OCI-LY3 (cell line): ENCODE measurements around the gene IRF2.
A peak's percentile ranks its signal among the peaks of the same experiment; 100 is the strongest.

ENCODE experiments used
- H2AFZ ChIP-seq: fragments of 200-600, 300-600 bp; shearing (Covaris generic); 2 replicates; pipeline ENCODE4 v1.6.0; 2014; ENCODE audit warnings: antibody characterized with exemption, low read depth, low read length
- H3K27ac ChIP-seq: fragments of 200-600, 300-600 bp; sonication (generic); 2 replicates; pipeline ENCODE4 v1.5.1; 2014; ENCODE audit warnings: mild to moderate bottlenecking, low read length, moderate library complexity, mixed read lengths
- H3K27me3 ChIP-seq: fragments of 200-600, 300-600 bp; sonication (generic); 2 replicates; pipeline ENCODE4 v1.6.1; 2014; ENCODE audit warnings: low read depth, low read length, mixed read lengths
- H3K36me3 ChIP-seq: fragments of 200-600, 300-600 bp; sonication (generic); replicated peaks from 2 replicates; pipeline ENCODE3; 2014; ENCODE audit warnings: low read depth, low read length, mixed read lengths
- H3K4me1 ChIP-seq: fragments of 300-600, 200-600 bp; sonication (generic); 2 replicates; pipeline ENCODE4 v1.6.1; 2014; ENCODE audit warnings: low read length, mixed read lengths
- H3K4me2 ChIP-seq: fragments of 200-600, 300-600 bp; sonication (generic); 2 replicates; pipeline ENCODE4 v1.6.1; 2014; ENCODE audit warnings: low read length, mixed read lengths
- H3K4me3 ChIP-seq: fragments of 300-600, 200-600 bp; sonication (generic); 2 replicates; pipeline ENCODE4 v1.5.1; 2014; ENCODE audit warnings: antibody characterized with exemption, mild to moderate bottlenecking, low read length, moderate library complexity
- H3K79me2 ChIP-seq: fragments of 300-600, 200-600 bp; shearing (Covaris generic); 2 replicates; pipeline ENCODE4 v1.6.1; 2014; ENCODE audit warnings: mild to moderate bottlenecking, low read length, mixed read lengths
- H3K9ac ChIP-seq: fragments of 300-600, 200-600 bp; shearing (Covaris generic); 2 replicates; pipeline ENCODE4 v1.6.0; 2014; ENCODE audit warnings: mild to moderate bottlenecking, low read length, moderate library complexity
- H3K9me3 ChIP-seq: fragments of 200-600, 300-600 bp; shearing (Covaris generic); 2 replicates; pipeline ENCODE4 v1.6.1; 2014; ENCODE audit warnings: low read length, mixed read lengths; ENCODE audit not compliant: insufficient read depth
- H4K20me1 ChIP-seq: fragments of 200-600, 300-600 bp; sonication (generic); 2 replicates; pipeline ENCODE4 v1.6.1; 2016; ENCODE audit warnings: low read length, mixed read lengths; ENCODE audit not compliant: insufficient read depth
- EZH2phosphoT487 ChIP-seq: fragments of 200-600 bp; shearing (Covaris generic); IDR thresholded peaks from 2 replicates; pipeline ENCODE4 v1.6.1; 2018; ENCODE audit warnings: antibody characterized with exemption, mixed run types, low read depth
- TF ChIP-seq, protein P1 (sequence below): fragments of 200-600, 300-600 bp; sonication (generic); IDR thresholded peaks from 2 replicates; pipeline ENCODE4 v1.5.1; 2014; ENCODE audit warnings: antibody characterized with exemption, low read length, low read depth

Gene IRF2

DNA sequence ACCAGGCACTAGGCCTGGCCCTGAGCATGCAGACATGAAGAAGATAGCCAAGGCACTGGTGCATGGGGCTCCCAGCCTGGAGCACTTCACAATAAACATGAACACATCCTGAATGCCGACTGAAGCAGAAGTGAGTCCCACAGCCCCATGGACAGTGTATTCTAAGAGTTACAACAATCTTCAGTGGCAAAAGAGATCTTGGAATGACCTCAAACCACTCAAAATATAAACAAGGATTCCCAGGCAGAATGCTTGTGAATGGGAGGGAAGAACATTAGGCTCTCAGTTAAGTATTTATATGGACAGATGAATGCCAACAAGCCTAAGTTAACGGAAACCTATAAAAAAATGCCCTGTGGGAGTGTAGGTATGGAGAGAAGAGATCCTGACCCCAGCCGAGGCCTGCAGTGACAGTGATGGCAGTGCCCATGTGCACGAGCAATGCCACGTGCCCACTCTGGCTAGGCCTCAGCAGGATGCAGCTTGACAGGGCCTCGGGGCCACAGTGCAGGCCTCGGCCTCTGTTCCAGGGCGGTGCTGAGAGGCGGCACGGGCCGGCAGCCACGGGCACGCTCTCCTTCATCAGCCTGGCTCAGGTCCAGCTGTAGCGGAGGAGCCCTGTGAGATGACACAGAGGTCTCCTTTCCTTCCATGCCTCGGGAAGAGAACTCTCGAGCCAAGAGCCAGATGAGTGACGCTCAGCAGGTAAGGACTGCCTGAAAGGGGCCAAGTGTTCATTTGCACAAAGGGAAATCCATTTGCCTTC is 49.2 kb downstream of the IRF2 start:
- no peak overlapping the region for H3K4me2 ChIP-seq
- no peak for TF ChIP-seq EZH2phosphoT487
- TF ChIP-seq, protein P1, sequence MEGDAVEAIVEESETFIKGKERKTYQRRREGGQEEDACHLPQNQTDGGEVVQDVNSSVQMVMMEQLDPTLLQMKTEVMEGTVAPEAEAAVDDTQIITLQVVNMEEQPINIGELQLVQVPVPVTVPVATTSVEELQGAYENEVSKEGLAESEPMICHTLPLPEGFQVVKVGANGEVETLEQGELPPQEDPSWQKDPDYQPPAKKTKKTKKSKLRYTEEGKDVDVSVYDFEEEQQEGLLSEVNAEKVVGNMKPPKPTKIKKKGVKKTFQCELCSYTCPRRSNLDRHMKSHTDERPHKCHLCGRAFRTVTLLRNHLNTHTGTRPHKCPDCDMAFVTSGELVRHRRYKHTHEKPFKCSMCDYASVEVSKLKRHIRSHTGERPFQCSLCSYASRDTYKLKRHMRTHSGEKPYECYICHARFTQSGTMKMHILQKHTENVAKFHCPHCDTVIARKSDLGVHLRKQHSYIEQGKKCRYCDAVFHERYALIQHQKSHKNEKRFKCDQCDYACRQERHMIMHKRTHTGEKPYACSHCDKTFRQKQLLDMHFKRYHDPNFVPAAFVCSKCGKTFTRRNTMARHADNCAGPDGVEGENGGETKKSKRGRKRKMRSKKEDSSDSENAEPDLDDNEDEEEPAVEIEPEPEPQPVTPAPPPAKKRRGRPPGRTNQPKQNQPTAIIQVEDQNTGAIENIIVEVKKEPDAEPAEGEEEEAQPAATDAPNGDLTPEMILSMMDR = no peak
- H3K36me3 ChIP-seq = peaks cover 18% of the 10 kb centered on the region
- no peak overlapping the region for H3K9ac ChIP-seq
- no peak overlapping the region for H2AFZ ChIP-seq
- peaks cover 23% of the 10 kb centered on the region for H3K4me1 ChIP-seq
- peaks cover 3% of the 10 kb centered on the region; the same call in 1 of the 2 replicates for H4K20me1 ChIP-seq
- no peak overlapping the region for H3K27ac ChIP-seq
- no peaks in the 10 kb centered on the region for H3K27me3 ChIP-seq
- no peak overlapping the region for H3K4me3 ChIP-seq
- H3K79me2 ChIP-seq = peaks cover 37% of the 10 kb centered on the region
- no peaks in the 10 kb centered on the region for H3K9me3 ChIP-seq

DNA sequence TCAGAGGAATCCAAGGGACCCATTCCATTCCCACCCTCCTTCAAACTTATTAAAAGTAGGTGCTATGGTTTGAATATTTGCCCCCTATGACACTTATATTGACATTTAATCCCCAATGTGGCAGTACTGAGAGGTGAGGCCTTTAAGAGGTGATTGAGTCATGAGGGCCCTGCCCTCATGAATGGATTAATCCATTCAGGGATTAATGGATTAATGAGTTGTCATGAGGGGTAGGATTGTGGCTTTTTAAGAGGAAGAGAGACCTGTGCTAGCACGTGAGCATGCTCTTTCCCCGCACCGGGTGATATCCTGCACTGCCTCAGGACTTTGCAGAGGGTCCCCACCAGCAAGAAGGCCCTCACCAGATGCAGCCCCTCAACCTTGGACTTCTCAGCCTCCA is 50.1 kb downstream of the IRF2 start:
- peaks cover 31% of the 10 kb centered on the region for H3K4me1 ChIP-seq
- peaks cover 18% of the 10 kb centered on the region for H3K36me3 ChIP-seq
- H3K9ac ChIP-seq = no peak overlapping the region
- TF ChIP-seq EZH2phosphoT487 = no peak
- TF ChIP-seq, protein P1 = no peak
- peaks cover 3% of the 10 kb centered on the region; the same call in 1 of the 2 replicates for H4K20me1 ChIP-seq
- no peak overlapping the region for H3K27ac ChIP-seq
- no peak overlapping the region for H3K4me3 ChIP-seq
- no peak overlapping the region for H3K4me2 ChIP-seq
- no peaks in the 10 kb centered on the region for H3K27me3 ChIP-seq
- H3K79me2 ChIP-seq = peaks cover 41% of the 10 kb centered on the region
- H2AFZ ChIP-seq = no peak overlapping the region
- no peaks in the 10 kb centered on the region for H3K9me3 ChIP-seq

DNA sequence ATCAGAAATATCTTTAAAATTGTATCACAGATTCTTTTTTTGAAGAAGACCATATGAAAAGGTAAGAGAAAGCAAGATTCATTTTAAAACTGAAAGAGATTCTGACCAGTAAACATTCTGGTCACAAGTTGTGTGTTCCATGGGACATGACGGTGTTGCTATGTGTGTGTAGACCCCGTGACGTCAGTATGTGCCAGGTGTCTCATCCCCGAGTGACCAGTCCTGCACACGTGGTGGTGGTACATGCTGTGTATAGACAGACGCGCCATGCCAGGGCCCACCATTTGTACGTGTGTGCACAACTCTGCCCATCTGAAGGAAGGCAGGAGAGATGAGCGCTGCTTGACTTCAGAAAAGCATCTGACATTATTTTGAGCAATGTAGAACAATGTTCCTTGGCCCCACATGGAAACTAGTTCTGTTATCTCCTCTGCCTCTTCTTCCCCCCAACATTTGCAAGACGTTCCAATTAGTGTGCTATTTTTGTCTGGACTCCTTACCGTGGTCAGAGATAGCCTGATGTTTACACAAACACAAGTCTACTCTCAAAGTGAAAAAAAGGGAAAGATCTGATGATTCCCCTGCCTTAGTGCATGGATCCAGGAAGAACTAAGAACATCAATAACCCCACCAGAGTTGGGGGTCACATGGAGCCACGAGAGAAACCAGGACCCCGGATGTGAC is 51.2 kb downstream of the IRF2 start:
- Histone ChIP-seq H3K4me3 (no peak overlapping the region), H3K4me2 (no peak overlapping the region), H3K27me3 (no peaks in the 10 kb centered on the region), H3K27ac (no peak overlapping the region), H3K4me1 (peaks cover 42% of the 10 kb centered on the region), H3K79me2 (peaks cover 50% of the 10 kb centered on the region), H3K36me3 (peaks cover 18% of the 10 kb centered on the region), H2AFZ (no peak overlapping the region), H3K9ac (no peak overlapping the region), H4K20me1 (peaks cover 3% of the 10 kb centered on the region; the same call in 1 of the 2 replicates), H3K9me3 (no peaks in the 10 kb centered on the region)
- no peak for TF ChIP-seq EZH2phosphoT487
- TF ChIP-seq, protein P1 = no peak

DNA sequence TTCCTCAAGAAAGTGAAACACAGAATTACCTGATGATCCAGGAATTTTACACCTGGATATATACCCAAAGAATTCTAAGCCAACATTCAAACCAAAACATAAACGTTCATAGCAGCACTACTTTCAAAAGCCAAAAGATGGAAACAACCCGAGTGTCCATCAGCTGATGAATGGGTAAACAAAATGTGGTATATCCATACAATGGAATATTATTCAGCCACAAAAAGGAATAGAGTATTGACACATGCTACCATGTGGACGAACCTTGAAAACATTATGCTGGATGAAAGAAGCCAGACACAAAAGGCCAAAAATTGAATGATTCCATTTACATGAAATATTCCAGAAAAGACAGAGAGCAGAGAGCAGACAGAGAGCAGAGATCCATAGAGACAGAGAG is 52.0 kb downstream of the IRF2 start:
- Histone ChIP-seq H3K9me3 (no peaks in the 10 kb centered on the region), H3K27me3 (no peaks in the 10 kb centered on the region), H3K4me1 (peaks cover 49% of the 10 kb centered on the region), H4K20me1 (peaks cover 3% of the 10 kb centered on the region; the same call in 1 of the 2 replicates), H3K79me2 (peaks cover 51% of the 10 kb centered on the region), H3K36me3 (peaks cover 18% of the 10 kb centered on the region), H3K9ac (no peak overlapping the region), H3K27ac (peak overlapping the region; percentile 87), H2AFZ (no peak overlapping the region), H3K4me3 (no peak overlapping the region), H3K4me2 (peak overlapping the region; percentile 53)
- TF ChIP-seq, protein P1 = no peak
- no peak for TF ChIP-seq EZH2phosphoT487
